HG03108 (cell line): ENCODE data around the gene IRF2.
A peak's percentile ranks its signal among the peaks of the same experiment; 100 is the strongest.

ENCODE experiments used
- ATAC-seq: cut with Tn5 transposase; IDR thresholded peaks from one replicate; pipeline ENCODE4 v1.9.1; 2021; ENCODE audit warnings: moderate library complexity; ENCODE audit not compliant: unreplicated experiment

IRF2 gene

GRCh38 chr4:184474263-184475095, at the start of gene IRF2:
IRF2 (minus strand) TSS chr4:184474550; CDS start chr4:184429064, 45,486 bp downstream.
- peak; percentile 60 for ATAC-seq

- ATAC-seq: no peak
These were observed 41.3 kb upstream of the IRF2 start for GRCh38 chr4:184515606-184516005.

GRCh38 chr4:184514121-184514988, 40.0 kb upstream of the IRF2 start:
- peak; percentile 97 for ATAC-seq

GRCh38 chr4:184513802-184514120, 39.4 kb upstream of the IRF2 start:
- ATAC-seq: no peak

- ATAC-seq: no peak
These were observed 36.8 kb upstream of the IRF2 start for GRCh38 chr4:184511156-184511555.

- ATAC-seq: no peak
These were observed 36.1 kb upstream of the IRF2 start for GRCh38 chr4:184510401-184510800.

GRCh38 chr4:184506527-184507121, 32.3 kb upstream of the IRF2 start:
- ATAC-seq: peak; percentile 94

- no peak for ATAC-seq
These were observed 30.0 kb upstream of the IRF2 start for GRCh38 chr4:184504385-184504784.

GRCh38 chr4:184503869-184504300, 29.5 kb upstream of the IRF2 start:
- ATAC-seq: no peak

GRCh38 chr4:184500748-184501589, 26.6 kb upstream of the IRF2 start:
- ATAC-seq: no peak

GRCh38 chr4:184499996-184500395, 25.6 kb upstream of the IRF2 start:
- ATAC-seq: no peak

GRCh38 chr4:184498598-184498997, 24.2 kb upstream of the IRF2 start:
- no peak for ATAC-seq

GRCh38 chr4:184489771-184490170, 15.4 kb upstream of the IRF2 start:
- ATAC-seq: no peak

- no peak for ATAC-seq
These were observed 13.2 kb upstream of the IRF2 start for GRCh38 chr4:184487503-184487902.

GRCh38 chr4:184485279-184485678, 10.9 kb upstream of the IRF2 start:
- no peak for ATAC-seq

GRCh38 chr4:184481544-184481943, 7.2 kb upstream of the IRF2 start:
- ATAC-seq: no peak

- ATAC-seq: no peak
These were observed 5.2 kb upstream of the IRF2 start for GRCh38 chr4:184479516-184479950.

- no peak for ATAC-seq
These were observed 3.0 kb upstream of the IRF2 start for GRCh38 chr4:184477201-184477999.

- no peak for ATAC-seq
These were observed 2.3 kb upstream of the IRF2 start for GRCh38 chr4:184476695-184477094.

GRCh38 chr4:184475498-184475897, 1.1 kb upstream of the IRF2 start:
- no peak for ATAC-seq
